HepG2 (cell line): ENCODE results near the gene ALOX12. TPM values are rescaled to one million over a fixed set of nuclear protein-coding genes. Genes with fewer than 3 reads are reported as not detected.

Source experiments
- CEBPB ChIP-seq: IDR thresholded peaks from 2 replicates; pipeline ENCODE4 v1.6.1; 2011; ENCODE audit warnings: low read depth, low read length, improper control_type of control experiment, borderline replicate concordance
- FOXA3 ChIP-seq: IDR thresholded peaks from 2 replicates; pipeline ENCODE4 v1.6.1; 2016; ENCODE audit warnings: missing genetic modification reagents, missing compliant biosample characterization
- GATAD2A ChIP-seq: IDR thresholded peaks from 2 replicates; pipeline ENCODE4 v1.6.1; 2016
- HNRNPUL1 ChIP-seq: fragments of 200-400 bp; formaldehyde crosslinking; IDR thresholded peaks from 2 replicates; pipeline ENCODE4 v1.6.1; 2017; ENCODE audit warnings: low read depth, mild to moderate bottlenecking, low read length, moderate library complexity
- MIXL1 ChIP-seq: IDR thresholded peaks from 2 replicates; pipeline ENCODE4 v1.6.1; 2016
- NFKBIZ ChIP-seq: IDR thresholded peaks from 2 replicates; pipeline ENCODE4 v1.6.1; 2018; ENCODE audit warnings: missing genetic modification reagents, missing compliant biosample characterization
- ONECUT2 ChIP-seq: sonication (generic); formaldehyde crosslinking; IDR thresholded peaks from 2 replicates; pipeline ENCODE4 v1.4.0; 2020; ENCODE audit warnings: missing genetic modification reagents
- PPARG ChIP-seq: conservative IDR thresholded peaks from 2 replicates; pipeline ENCODE4 v1.6.1; 2016; ENCODE audit warnings: missing biosample characterization, missing genetic modification reagents
- SIN3B ChIP-seq: fragments of 150-350 bp; IDR thresholded peaks from 2 replicates; pipeline ENCODE4 v1.6.1; 2014; ENCODE audit warnings: low read length
- SMC3 ChIP-seq: IDR thresholded peaks from 2 replicates; pipeline ENCODE4 v1.6.1; 2011; ENCODE audit warnings: low read length, improper control_type of control experiment
- ZBTB40 ChIP-seq, 2 experiments: fragments of 450-650 bp in 1 of 2; sonication (generic) in 1 of 2; formaldehyde crosslinking in 1 of 2; IDR thresholded peaks; 2 replicates each; pipeline versions ENCODE4 v1.6.1 to v1.8.0; 2016 to 2022; ENCODE audit warnings: antibody characterized with exemption in 1 of 2, mild to moderate bottlenecking in 1 of 2, missing genetic modification reagents in 1 of 2
- ZNF460 ChIP-seq: sonication (generic); formaldehyde crosslinking; IDR thresholded peaks from 2 replicates; pipeline ENCODE4 v1.5.1; 2020; ENCODE audit warnings: missing genetic modification reagents, mild to moderate bottlenecking, borderline replicate concordance
- ZNF530 ChIP-seq: sonication (generic); formaldehyde crosslinking; IDR thresholded peaks from 2 replicates; pipeline ENCODE4 v1.5.0; 2020; ENCODE audit warnings: low read depth, mild to moderate bottlenecking, missing genetic modification reagents
- ZSCAN25 ChIP-seq: sonication (generic); formaldehyde crosslinking; IDR thresholded peaks from 2 replicates; pipeline ENCODE4 v1.8.0; 2022; ENCODE audit warnings: mild to moderate bottlenecking, missing genetic modification reagents
- polyA plus RNA-seq, 8 experiments: library from polyadenylated mRNA; depleted of rRNA in 3 of 8; stranded (reverse) in 7 of 8; unstranded in 1 of 8; fragments of >200 nt; fragmentation: Illumina TruSeq in 4 of 8; extraction: Trizol in 4 of 8; gene quantifications; 2 replicates each; pipeline versions ENCODE4 v1.2.1 to v1.2.3, GENCODE V29; 2011 to 2016; ENCODE audit warnings: low read depth in 4 of 8, missing spikeins in 1 of 8, mixed read lengths in 1 of 8; ENCODE audit not compliant: insufficient read depth in 1 of 8
- total RNA-seq, 5 experiments: library from RNA; depleted of rRNA; stranded (reverse); fragments of >200 nt; fragmentation: Illumina TruSeq; extraction: Trizol; gene quantifications; 2 replicates each; pipeline ENCODE4 v1.2.3, GENCODE V29; 2016; ENCODE audit warnings: low read depth in 1 of 5
- TF ChIP-seq, protein P1 (sequence below): sonication (generic); formaldehyde crosslinking; IDR thresholded peaks from 2 replicates; pipeline ENCODE4 v1.4.0; 2020; ENCODE audit warnings: missing genetic modification reagents
- TF ChIP-seq, protein P2 (sequence below): sonication (generic); formaldehyde crosslinking; IDR thresholded peaks from 2 replicates; pipeline ENCODE4 v1.5.0; 2020; ENCODE audit warnings: mild to moderate bottlenecking, missing genetic modification reagents, moderate library complexity

ALOX12 gene
- total and polyA plus RNA-seq, 2 of the 13 experiments (the other 11 are each of a cell fraction or from before 2014, with no cell fraction given), result not detected

- peak; percentile 96 for TF ChIP-seq ZBTB40 (IDR thresholded peaks at IDR 0.05)
- TF ChIP-seq ZBTB40 (CRISPR knock-in tag; IDR thresholded peaks at IDR 0.05), result peak; percentile 99
- TF ChIP-seq SMC3, result peak; percentile 77
- TF ChIP-seq SIN3B, result 0 out of 2 replicates have a peak, but pooled peaks have one; percentile 51
- TF ChIP-seq PPARG, result no peak
- TF ChIP-seq ZNF530 (CRISPR knock-in tag), result no peak
- peak; percentile 56; the same call in 1 of the 2 replicates for TF ChIP-seq ZNF460 (CRISPR knock-in tag)
- TF ChIP-seq HNRNPUL1, result peak; percentile 73; the same call in 1 of the 2 replicates
- peak; percentile 81 for TF ChIP-seq ONECUT2 (CRISPR knock-in tag)
- no peak for TF ChIP-seq NFKBIZ
- peak; percentile 56; the same call in 1 of the 2 replicates for TF ChIP-seq MIXL1 (CRISPR knock-in tag)
- TF ChIP-seq GATAD2A (CRISPR knock-in tag), result peak; percentile 40; the same call in 1 of the 2 replicates
- TF ChIP-seq ZSCAN25, result no peak
- TF ChIP-seq, protein P1, sequence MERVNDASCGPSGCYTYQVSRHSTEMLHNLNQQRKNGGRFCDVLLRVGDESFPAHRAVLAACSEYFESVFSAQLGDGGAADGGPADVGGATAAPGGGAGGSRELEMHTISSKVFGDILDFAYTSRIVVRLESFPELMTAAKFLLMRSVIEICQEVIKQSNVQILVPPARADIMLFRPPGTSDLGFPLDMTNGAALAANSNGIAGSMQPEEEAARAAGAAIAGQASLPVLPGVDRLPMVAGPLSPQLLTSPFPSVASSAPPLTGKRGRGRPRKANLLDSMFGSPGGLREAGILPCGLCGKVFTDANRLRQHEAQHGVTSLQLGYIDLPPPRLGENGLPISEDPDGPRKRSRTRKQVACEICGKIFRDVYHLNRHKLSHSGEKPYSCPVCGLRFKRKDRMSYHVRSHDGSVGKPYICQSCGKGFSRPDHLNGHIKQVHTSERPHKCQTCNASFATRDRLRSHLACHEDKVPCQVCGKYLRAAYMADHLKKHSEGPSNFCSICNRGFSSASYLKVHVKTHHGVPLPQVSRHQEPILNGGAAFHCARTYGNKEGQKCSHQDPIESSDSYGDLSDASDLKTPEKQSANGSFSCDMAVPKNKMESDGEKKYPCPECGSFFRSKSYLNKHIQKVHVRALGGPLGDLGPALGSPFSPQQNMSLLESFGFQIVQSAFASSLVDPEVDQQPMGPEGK, result peak; percentile 6; the same call in 1 of the 2 replicates
- TF ChIP-seq FOXA3 (CRISPR knock-in tag), result 0 out of 2 replicates have a peak, but pooled peaks have one; percentile 4
- TF ChIP-seq, protein P2, sequence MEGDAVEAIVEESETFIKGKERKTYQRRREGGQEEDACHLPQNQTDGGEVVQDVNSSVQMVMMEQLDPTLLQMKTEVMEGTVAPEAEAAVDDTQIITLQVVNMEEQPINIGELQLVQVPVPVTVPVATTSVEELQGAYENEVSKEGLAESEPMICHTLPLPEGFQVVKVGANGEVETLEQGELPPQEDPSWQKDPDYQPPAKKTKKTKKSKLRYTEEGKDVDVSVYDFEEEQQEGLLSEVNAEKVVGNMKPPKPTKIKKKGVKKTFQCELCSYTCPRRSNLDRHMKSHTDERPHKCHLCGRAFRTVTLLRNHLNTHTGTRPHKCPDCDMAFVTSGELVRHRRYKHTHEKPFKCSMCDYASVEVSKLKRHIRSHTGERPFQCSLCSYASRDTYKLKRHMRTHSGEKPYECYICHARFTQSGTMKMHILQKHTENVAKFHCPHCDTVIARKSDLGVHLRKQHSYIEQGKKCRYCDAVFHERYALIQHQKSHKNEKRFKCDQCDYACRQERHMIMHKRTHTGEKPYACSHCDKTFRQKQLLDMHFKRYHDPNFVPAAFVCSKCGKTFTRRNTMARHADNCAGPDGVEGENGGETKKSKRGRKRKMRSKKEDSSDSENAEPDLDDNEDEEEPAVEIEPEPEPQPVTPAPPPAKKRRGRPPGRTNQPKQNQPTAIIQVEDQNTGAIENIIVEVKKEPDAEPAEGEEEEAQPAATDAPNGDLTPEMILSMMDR, result peak; percentile 84
- TF ChIP-seq CEBPB, result peak; percentile 42; the same call in 1 of the 2 replicates
These were observed 49.8 kb downstream of the ALOX12 start (continued) for GRCh38 chr17:7045492-7046126.
